GM12873 (cell line): ENCODE measurements around the gene PTPRD.

Experiments used
- CTCF ChIP-seq: IDR thresholded peaks from 2 replicates; pipeline ENCODE4 v1.5.1; 2012; ENCODE audit warnings: low read depth, mild to moderate bottlenecking, moderate library complexity, low read length, control low read depth; ENCODE audit not compliant: insufficient read depth; ENCODE audit errors: missing control alignments

Gene PTPRD

GRCh38 chr9:8265281-8265680, 2347.5 kb downstream of the PTPRD start:
- no peak for TF ChIP-seq CTCF
